Fibroblast of skin of right quadriceps (primary cell): ENCODE data around the gene RUVBL1.
A peak's percentile ranks its signal among the peaks of the same experiment; 100 is the strongest.

Experiments used
- DNase-seq: peaks from one replicate; pipeline ENCODE4 v3.0.0-alpha.2; 2013

Gene RUVBL1

GRCh38 chr3:128063865-128064264 is 59.7 kb downstream of the RUVBL1 start:
- DNase-seq = no peak

- DNase-seq = no peak
Observed at GRCh38 chr3:128062033-128062745, 61.4 kb downstream of the RUVBL1 start.

- DNase-seq = peak; percentile 96
Observed at GRCh38 chr3:128060473-128061381, 62.9 kb downstream of the RUVBL1 start.

DNA sequence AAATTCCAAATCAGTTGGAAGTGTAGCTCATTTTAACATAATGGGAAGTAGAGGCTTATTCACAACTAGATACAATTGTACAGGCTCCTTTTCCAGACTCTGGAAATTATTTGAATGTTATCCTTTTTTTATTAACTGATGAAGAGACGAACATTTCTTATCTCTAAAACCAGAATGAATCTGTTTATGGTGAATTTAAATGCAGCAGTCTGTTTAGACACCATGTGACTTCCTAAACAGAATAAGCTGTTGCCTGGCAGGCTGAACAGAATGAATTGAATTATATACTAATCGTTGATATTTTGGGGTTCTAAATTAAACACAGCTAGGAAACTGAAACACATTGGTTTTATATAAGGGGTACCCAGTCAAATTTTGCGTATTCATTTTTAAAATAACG is 67.4 kb downstream of the RUVBL1 start:
- DNase-seq = no peak

- DNase-seq = peak; percentile 51
Observed at GRCh38 chr3:128054367-128054766, 69.2 kb downstream of the RUVBL1 start.

- DNase-seq = no peak
Observed at GRCh38 chr3:128053614-128054013, 70.0 kb downstream of the RUVBL1 start.

DNA sequence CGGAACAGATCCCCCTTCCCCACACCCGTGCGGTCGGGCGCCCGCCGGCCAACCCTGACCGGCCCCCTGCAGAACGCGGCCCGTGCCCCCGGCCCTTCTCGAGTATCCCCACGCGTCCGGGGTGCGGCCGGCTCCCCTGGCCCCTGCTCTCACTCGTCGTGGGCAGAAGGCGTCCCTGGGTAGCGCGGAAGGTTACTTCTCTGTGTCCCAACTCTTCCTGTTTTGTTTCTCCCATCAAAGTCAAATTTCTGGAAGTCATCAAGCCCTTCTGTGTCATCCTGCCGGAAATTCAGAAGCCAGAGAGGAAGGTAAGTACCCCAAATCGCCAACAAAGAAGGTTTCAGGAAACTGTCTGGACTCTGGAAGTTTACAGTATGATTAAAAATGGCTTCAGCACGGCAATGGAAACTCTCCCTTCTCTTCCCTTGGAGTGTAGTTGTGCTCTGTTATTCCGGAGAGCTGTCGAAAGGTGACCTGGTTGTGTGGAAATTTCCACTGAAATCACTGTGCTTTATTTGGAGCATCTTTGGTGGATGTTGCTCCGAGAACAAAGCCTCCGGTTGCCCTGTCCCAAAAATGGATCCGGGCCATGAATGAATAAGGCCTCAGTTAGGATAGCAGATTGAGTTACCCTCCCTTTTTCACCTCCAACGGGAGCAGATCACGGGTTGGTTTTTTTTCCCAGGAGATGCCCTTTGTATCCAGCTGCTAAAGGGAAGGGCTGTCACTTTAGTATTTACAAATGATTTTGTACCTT is 70.8 kb downstream of the RUVBL1 start:
- no peak for DNase-seq

- peak; percentile 96 for DNase-seq
Observed at GRCh38 chr3:128051837-128052594, 71.6 kb downstream of the RUVBL1 start, which contains the start of gene SEC61A1. Gene SEC61A1 (plus strand): TSS chr3:128052437. CDS start chr3:128052553, 116 bp downstream.

GRCh38 chr3:128051459-128051836 is 72.2 kb downstream of the RUVBL1 start:
- no peak for DNase-seq

DNA sequence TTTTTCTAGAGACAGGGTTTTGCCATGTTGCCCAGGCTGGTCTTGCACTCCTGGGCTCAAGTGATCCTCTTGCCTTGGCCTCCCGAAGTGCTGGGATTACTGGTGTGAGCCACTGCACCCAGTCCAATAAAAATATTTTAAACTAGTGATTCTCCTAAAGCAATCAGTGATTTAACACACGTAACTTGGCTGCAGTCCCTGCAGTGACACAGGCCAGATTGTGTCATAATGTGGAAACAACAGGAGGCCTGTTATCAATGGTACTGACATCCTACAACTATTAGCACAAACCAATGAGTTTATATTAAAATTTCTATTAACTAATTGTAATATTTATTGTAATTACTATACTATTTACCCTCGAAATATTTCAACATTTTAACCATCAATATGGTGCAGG is 73.0 kb downstream of the RUVBL1 start:
- DNase-seq = no peak

DNA sequence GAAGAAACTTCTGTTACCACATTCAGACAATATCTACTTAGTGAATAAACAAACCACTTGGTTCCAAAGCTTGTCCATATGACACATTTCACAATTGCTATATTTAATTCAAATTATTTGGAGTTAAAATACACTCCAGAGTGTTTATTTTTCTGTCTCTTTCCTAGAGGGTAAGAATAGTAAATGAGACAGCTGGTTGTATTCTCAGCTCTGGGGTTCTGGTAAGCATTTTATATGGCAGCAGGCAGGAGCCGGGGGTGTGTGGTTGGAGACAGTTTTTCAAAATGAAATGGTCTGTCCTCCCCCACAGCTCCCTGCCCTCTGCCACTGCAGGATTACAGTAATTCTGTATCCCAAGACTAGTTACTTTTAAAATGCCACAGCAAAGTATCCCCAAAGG is 82.3 kb downstream of the RUVBL1 start:
- no peak for DNase-seq

GRCh38 chr3:128040660-128041059 is 83.0 kb downstream of the RUVBL1 start:
- DNase-seq = no peak

GRCh38 chr3:128040041-128040440 is 83.6 kb downstream of the RUVBL1 start:
- DNase-seq = no peak

GRCh38 chr3:128036119-128036518 is 87.5 kb downstream of the RUVBL1 start:
- no peak for DNase-seq

DNA sequence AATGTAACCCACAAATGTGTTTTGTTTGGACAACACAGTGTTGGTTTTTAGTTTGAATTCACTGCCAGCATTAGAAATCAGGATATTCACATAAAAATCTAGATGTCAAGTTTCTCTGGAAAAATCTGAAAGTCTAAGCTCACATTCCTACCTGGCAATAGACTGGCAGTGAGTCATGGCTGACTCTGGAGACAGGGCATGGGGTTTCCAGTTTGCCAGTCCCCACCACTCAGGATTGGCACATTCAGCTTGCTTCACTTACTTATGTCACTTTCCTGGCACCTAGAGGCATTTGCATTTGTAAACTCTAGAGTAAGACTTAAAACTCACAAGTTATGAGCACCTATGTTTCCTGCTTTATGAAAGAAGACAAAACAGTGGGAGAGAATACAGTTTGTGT is 90.5 kb downstream of the RUVBL1 start:
- no peak for DNase-seq
